Measurements from ENCODE around the gene SLC35G4. TPM values are rescaled to one million over a fixed set of nuclear protein-coding genes. Genes with fewer than 3 reads are reported as not detected.
"Not testable (repeated sequence)": the region's sequence is repeated elsewhere in the genome, so short reads cannot be mapped to it uniquely, and the experiment has no call there.

Gene SLC35G4
- total and polyA plus RNA-seq, 12 donors: not detected

- H3K4me1 ChIP-seq (replicated peaks in 1 of 2); H3K4me3 ChIP-seq; intact Hi-C loops (cut with DNase I); H3K27me3 ChIP-seq; H3K9me3 ChIP-seq (replicated peaks in 1 of 3); H3K36me3 ChIP-seq (replicated peaks in 1 of 2); H3K27ac ChIP-seq; DNase-seq: not testable (repeated sequence)
- 87 to 95% (median 88%) methylated on average over 5 to 6 of the region's 6 CpGs for WGBS, 4 donors
Measured at GRCh38 chr18:11614981-11615380, 5.6 kb downstream of the SLC35G4 start.

- H3K9me3 ChIP-seq (replicated peaks in 1 of 3); H3K27ac ChIP-seq; H3K36me3 ChIP-seq (replicated peaks in 1 of 2); DNase-seq; H3K27me3 ChIP-seq; H3K4me1 ChIP-seq (replicated peaks in 1 of 2); H3K4me3 ChIP-seq; intact Hi-C loops (cut with DNase I): not testable (repeated sequence)
- 92 to 93% (median 93%) methylated on average over 11 to 23 of the region's 23 CpGs for WGBS, 4 donors
Measured at GRCh38 chr18:11647310-11647709, 37.9 kb downstream of the SLC35G4 start.

GRCh38 chr18:11647804-11648203, 38.4 kb downstream of the SLC35G4 start:
- intact Hi-C loops (cut with DNase I); H3K9me3 ChIP-seq (replicated peaks in 1 of 3); H3K4me1 ChIP-seq (replicated peaks in 1 of 2); H3K4me3 ChIP-seq; DNase-seq; H3K27me3 ChIP-seq; H3K36me3 ChIP-seq (replicated peaks in 1 of 2); H3K27ac ChIP-seq: not testable (repeated sequence)
- 93 to 96% (median 95%) methylated on average over 11 to 26 of the region's 26 CpGs for WGBS, 4 donors

- no peak for DNase-seq
- no peak overlapping the region for H3K27ac ChIP-seq
- no peak overlapping the region for H3K4me3 ChIP-seq
- H3K27me3 ChIP-seq: peaks cover 6% of the 10 kb centered on the region
- no peaks in the 10 kb centered on the region for H3K36me3 ChIP-seq (replicated peaks in 1 of 2)
- TF ChIP-seq CTCF (IDR thresholded peaks at IDR 0.05) (no peak), POLR2A (IDR thresholded peaks at IDR 0.05) (no peak)
- H3K9me3 ChIP-seq (replicated peaks in 1 of 3): no peaks in the 10 kb centered on the region
- WGBS, 4 donors: 72 to 77% (median 75%) methylated on average over 4 of the region's 4 CpGs
- intact Hi-C loops (cut with DNase I): loop anchor here in 1 of 2 donors (10.0 kb wide), 2 partner anchors 235 to 395 kb away; no protein-coding TSS in a partner anchor
- no peaks in the 10 kb centered on the region for H3K4me1 ChIP-seq (replicated peaks in 1 of 2)
Measured at GRCh38 chr18:11649839-11650238, 40.4 kb downstream of the SLC35G4 start.

GRCh38 chr18:11651899-11652298, 42.5 kb downstream of the SLC35G4 start:
- DNase-seq: no peak
- H3K27ac ChIP-seq: no peak overlapping the region
- no peak overlapping the region for H3K4me3 ChIP-seq
- H3K27me3 ChIP-seq: peaks cover 6% of the 10 kb centered on the region
- 67 to 80% (median 74%) methylated on average over 3 of the region's 3 CpGs for WGBS, 4 donors
- intact Hi-C loops (cut with DNase I): loop anchor here in 1 of 2 donors (10.0 kb wide), 2 partner anchors 233 to 393 kb away; no protein-coding TSS in a partner anchor
- H3K4me1 ChIP-seq (replicated peaks in 1 of 2): no peaks in the 10 kb centered on the region
- TF ChIP-seq CTCF (IDR thresholded peaks at IDR 0.05): no peak
- no peaks in the 10 kb centered on the region for H3K9me3 ChIP-seq (replicated peaks in 1 of 3)
- H3K36me3 ChIP-seq (replicated peaks in 1 of 2): no peaks in the 10 kb centered on the region

GRCh38 chr18:11653521-11653920, 44.1 kb downstream of the SLC35G4 start:
- Histone ChIP-seq H3K36me3 (replicated peaks in 1 of 2) (no peaks in the 10 kb centered on the region), H3K9me3 (replicated peaks in 1 of 3) (no peaks in the 10 kb centered on the region), H3K4me3 (no peak overlapping the region), H3K4me1 (replicated peaks in 1 of 2) (no peaks in the 10 kb centered on the region), H3K27me3 (peaks cover 6% of the 10 kb centered on the region), H3K27ac (no peak overlapping the region)
- no peak for DNase-seq
- 79 to 81% (median 80%) methylated on average over 9 to 10 of the region's 10 CpGs for WGBS, 4 donors
- intact Hi-C loops (cut with DNase I): loop anchor here in 1 of 2 donors (10.0 kb wide), 2 partner anchors 231 to 391 kb away; no protein-coding TSS in a partner anchor
- TF ChIP-seq CTCF (IDR thresholded peaks at IDR 0.05) (no peak), POLR2A (IDR thresholded peaks at IDR 0.05) (no peak)
